Stimulated activated CD8-positive, alpha-beta memory T cell treated with anti-CD3 and anti-CD28 coated beads, Interleukin-12 subunit alpha, Interleukin-12 subunit beta, amount 100 ng/mL, for 4 hours (primary cell): ENCODE measurements around the gene CACNA1G.

Experiments used
- DNase-seq: peaks from one replicate; pipeline ENCODE4 v3.0.0-alpha.2; 2020; ENCODE audit warnings: low read depth

CACNA1G gene

DNA sequence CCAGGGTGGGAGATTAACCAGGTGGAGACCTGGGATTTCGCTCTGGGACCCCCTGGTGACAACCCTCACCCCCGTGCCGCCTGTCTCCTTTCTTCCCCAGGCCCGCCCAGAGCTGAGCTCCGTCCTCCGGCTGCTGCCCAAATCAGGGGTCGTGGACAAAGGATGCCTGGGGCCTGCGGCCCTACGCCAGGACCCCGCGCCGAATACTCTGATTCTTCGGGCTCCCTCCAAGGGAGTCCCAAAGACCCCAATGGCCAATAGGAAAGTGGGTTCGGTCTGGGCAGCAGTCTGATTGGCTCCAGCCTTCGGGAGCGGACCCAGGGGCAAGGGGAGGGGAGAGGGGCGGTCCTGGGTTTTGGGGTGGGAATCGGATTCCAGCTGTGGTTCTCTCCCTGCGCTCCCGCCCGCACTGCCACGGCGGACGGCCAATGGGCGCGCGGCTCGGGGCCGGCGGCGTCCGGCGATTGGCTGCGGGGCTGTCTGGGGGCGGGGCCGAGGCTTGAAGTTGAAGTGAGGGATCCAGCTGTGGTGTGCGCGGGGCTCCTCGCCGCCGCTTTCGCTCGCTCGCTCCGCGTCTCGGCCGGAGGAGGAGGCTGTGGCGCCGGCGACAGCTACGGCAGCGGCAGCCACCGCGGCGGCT, at the start of gene CACNA1G:
Gene CACNA1G, plus strand, starts transcription at position 531 of the 640 bp plus-strand sequence. CDS start 745 bp downstream, outside the sequence.
- peak; percentile 71 for DNase-seq

DNA sequence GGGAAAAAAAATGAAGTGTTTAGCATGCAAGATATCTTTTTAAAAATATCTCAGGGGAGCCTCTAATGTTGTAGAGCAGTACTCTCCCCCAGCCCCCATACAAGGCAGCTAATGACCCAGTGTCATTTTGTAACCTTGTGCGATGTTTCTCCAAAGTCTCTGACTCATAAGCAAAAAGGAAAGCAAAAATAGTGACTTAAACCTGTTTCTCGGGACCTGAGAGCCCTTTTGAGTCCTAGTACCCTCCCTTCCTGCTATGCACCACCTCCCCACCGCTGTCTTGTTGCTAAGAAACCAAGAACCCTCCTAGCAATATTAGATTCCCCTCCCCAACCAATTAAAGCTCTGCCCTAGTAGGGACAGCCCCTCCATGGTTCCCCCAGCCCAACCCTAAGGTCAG, 49.5 kb upstream of the CACNA1G start:
- DNase-seq, result no peak

DNA sequence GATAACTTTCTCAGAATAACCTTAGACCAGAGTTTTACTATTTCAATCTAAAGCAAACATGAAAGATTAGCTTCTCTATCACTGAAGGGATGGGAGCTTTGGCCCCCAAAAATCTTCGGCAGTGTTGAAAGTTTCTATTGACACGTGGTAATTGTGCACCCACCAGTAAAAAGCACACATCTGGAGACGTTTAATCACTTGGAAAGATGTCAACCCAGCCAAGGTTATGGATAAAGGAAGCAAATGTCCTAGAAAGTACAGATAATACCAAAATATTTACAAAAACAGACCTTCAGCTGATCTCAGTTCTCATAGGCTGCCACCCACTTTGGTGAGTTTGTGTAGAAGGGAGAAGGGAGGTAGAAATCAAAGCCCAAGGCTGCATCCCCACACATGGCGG, 47.0 kb upstream of the CACNA1G start:
- DNase-seq, result no peak

DNA sequence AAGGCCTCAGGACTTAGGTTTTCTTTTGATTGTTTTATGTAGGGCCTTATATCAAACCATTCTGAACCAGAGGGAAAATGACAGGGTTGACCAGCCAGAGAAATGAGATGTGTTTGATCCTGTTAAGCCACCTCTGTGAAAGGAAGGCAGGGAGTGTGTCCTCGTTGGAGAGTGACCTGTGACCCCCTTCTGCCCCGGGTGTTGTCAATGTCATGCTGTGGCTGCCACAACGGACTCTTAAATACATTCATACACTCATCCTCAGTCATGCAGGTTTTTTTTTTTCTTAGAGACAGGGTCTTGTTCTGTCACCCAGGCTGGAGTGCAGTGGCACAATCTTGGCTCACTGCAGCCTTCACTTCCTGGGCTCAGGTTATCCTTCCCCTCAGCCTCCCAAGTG, 46.1 kb upstream of the CACNA1G start:
- no peak for DNase-seq

DNA sequence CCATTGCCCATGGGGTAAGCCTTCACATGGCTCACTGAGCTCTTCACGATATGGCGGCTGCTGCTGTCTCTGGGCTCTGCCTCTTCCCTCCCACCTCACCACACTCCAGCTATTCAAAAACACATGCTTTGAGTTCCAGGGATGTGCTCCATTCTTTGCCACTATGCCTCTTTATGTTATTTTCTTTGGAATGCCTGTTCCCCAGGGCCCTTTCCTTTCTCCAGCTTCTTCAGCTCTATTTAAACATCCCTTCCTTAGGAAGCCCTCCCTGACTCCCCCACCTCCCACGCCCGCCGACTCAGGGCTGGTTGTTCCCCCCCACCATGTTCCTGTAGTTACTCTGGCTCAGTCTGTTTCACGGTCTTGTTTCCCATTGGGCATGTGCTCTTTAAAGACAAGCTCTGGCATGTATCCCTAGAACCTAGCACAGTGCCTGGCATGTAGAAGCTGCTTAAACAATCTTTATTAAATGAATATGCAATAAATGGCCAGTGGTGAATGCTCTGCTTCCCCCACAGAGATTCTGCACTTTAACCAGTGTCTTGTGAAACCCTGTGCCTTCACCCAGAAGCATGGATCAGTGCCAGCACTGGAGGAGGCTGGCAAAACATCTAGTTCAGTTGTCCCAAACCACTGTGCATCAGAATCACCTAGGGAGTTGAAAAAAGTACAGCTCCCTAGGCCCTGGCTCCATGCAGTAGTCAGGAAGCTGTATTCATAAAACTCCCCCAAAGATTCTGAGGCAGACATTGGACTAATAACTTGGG, 45.4 kb upstream of the CACNA1G start:
- no peak for DNase-seq

DNA sequence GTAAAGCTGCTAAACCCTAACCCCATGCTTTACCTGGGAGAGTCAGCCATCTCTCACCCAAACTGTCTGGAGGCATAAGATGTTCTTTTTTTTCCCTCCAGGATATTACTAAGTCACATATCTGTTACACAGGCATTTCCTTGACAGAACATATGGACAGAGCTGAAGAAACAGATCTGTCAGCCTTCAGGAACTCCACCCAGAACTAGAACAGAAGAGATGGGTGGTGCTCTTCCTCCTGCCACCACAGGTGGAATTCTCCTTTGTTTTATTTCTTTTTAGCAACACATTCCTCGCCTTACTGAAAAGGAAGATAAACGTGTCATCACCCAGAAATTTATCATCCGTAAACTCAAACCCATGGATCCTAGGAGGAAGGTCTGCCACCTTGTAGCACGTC, 43.5 kb upstream of the CACNA1G start:
- no peak for DNase-seq

DNA sequence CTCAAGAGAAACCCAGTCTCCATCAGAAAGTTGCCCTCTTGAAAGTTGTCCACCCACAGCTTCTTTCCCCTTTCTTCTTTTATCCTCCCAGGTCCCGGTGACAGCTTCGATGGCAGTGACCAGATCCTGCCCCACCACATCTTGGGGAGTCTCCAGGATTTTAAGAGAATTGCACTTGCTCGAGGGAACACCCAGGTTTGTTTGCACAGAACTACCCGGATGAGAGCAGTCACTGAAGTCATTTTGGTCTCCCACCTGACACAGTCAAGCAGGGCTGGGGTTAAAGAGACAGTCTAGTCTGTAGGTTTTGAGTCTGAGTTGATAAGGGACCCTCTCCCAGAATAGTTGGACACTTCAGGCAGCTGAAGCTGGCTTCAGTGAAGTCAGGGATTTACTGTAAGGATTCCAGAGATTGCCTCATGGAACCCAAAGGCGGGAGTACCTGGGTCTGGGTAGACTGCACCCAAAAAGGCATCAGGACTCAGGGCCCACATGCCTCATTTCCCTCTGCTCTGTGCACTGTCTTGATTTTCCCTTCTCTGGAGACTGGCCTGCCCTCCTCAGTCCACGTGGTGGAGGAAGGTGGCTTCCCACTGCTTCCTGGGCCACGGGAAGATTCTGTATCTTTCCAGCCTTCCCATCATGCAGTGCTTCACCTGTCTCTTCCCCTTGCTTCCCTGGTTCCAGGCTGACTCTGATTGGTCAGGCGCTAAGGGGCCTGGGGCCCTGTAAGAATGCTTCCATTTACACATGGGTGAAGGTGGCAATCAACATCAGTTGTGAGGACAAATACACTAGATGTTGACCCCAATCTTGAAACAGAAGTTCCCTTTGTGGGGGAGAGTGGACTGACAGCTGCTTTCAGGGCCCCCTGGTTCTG, 42.8 kb upstream of the CACNA1G start:
- no peak for DNase-seq

DNA sequence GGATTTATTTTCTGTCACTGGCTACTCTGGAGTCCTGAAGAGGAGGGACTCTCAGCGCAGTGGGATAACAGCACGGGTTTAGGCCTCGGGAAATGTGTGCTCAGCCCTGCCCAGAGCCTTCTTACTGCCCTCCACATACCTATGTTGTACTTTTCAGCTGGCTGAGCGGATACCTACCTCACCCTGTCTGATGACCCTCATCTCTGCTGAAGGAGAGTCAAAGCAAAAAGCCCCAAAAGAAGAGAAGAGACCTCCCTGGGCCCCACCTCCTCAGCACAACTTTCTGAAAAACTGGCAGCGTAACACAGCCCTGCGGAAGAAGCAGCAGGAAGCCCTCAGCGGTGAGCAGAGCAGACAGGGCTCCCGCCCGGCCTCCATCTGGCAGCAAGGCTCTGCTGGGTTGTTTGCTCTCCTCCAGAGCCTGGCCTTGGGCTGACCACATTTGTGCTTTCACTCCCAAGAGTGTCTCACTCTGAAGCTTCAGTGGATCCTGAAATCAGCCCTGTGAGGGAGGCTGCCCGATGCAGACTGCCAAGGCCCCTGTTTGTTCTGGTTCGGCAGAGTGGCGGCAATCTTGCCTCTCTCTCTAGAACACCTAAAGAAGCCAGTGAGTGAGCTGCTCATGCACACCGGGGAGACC, 42.0 kb upstream of the CACNA1G start:
- DNase-seq, result no peak

DNA sequence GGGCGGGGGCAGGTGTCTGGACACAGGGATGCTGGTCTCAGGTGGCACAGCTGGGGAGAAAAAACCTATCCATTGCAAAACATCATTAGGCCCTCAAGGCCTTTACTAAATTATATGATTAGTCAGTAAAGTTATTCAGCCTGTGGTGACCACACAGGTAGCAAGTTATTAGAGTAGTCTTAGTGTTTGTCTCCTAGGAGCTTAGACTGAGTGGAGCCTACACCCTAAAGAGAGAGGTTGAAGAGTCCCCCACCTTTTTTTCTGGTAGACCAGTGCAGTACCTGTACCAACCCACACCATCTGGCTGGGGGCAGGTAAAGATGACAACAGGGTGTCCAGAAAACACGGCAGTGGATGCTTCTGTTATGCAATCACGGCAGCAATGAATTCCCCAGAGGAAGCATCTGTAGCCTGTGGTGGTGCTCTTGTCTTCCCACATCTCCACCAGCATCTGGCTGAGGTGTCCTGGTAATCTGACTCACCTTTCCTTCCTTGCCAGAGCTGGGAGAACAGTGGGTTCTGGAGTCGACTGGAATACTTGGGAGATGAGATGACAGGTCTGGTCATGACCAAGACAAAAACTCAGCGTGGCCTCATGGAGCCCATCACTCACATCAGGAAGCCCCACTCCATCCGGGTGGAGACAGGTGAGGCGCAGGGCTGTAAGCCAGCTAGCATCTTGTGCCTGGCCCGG, 41.2 kb upstream of the CACNA1G start:
- DNase-seq, result no peak

DNA sequence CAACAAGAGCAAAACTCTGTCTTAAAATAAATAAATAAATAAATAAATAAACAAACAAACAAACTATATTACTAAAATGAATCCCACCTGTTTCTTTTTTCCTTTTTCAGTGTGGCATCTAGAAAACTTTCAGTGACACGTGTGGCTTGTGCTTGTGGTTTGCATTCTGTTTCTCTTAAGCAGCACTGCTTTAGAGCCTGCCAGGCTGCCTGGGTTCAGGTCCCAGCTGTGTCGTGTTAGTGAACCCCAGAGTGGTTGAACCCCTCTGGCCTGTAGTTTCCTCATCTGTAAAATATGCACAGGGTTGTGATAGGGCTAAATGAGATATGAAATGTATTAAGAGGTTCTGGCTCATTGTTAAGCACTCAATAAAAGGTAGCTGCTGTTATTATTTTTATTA, 40.0 kb upstream of the CACNA1G start:
- no peak for DNase-seq

DNA sequence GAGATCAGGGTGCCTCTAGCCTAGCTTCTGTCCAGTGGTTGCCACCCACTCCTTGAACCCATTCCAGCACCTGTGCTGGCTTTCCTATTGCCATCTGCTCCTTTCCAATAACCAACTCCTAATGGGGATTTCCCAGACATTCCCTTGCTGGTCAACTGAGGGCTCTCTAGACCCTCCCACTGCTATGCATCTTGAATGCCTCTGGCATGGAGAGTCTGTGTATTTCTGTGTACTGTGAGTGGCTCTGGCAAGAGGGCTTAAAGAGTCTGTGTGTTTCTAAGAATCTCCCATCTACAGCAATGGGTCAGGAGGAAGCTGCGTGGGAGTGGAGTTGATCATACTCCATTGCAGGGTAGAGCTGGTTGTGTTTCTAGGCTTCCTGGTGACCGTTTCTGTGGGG, 39.0 kb upstream of the CACNA1G start:
- DNase-seq, result no peak

DNA sequence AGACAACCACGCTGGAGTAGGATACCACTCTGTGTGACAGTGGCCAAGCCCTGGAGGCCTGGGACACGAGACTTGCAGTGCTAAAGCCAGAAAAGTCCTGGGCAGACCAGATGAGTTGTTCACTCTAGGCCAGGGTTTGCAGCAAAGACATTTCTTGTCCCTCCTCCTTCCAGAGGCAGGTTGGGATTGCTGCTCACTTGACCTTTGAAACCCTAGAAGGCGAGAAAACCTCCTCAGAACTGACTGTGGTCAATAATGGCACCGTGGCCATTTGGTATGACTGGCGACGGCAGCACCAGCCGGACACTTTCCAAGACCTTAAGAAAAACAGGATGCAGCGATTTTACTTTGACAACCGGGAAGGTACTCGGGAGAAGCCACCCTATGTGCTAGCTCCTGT, 37.7 kb upstream of the CACNA1G start:
- no peak for DNase-seq

DNA sequence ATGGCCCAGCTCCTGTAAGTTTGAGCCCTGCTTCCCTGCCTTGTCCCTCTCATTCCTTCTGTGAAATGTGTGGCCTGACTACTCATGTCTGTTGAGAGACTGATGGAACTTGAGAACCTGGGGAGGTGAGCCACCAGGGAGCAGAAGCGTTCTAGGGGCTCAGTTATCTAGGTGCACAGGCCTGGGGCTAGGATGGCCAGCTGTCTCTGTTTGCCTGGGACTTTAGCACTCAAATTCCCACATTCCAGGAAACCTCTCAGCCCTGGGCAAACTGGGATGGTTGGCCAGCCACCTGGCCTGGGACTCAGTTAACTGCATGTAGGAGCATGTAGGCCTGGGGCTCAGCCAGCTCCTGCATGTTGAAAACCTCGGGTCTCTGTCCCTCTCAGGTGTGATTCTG, 37.3 kb upstream of the CACNA1G start:
- no peak for DNase-seq

DNA sequence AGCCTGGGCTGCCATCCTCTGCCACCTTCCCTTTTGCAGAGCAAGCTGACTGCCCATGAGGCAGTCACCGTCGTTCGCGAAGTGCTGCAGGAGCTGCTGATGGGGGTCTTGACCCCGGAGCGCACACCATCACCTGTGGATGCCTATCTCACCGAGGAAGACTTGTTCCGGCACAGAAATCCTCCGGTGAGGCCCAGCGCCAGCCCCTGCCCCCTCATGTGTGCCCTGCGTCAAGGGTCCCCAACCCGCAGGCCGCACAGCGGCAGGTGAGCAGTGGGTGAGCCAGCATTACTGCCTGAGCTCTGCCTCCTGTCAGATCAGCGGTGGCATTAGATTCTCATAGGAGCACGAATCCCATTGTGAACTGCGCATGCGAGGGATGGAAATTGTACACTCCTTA, 35.7 kb upstream of the CACNA1G start:
- no peak for DNase-seq

DNA sequence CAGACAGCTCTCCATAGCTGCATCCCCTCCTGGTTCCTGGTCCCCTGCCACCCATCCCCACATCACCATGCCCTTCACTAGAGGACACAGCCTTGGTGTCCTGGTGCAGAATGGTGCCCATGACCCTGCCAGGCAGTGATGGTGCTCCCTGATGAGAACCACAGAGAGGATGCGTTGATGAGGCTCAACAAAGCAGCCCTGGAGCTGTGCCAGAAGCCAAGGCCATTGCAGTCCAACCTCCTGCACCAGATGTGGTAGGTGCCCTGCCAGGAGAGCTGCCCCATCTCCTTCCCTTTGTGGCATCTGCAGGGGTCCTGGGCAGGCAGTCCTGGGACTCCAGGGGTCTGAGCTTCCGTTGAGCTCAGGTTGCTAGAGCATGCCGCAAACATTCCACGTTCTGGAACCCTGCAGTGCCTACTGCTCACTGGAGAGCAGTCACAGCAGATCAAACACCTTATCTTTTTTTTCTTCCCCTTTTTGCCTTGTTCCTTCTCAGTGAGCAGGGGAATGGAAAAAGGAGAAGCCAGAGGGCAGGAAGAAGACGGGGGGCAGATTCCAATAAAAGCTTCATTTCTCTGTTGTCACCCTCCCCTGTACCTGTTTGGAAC, 33.3 kb upstream of the CACNA1G start:
- DNase-seq, result no peak

DNA sequence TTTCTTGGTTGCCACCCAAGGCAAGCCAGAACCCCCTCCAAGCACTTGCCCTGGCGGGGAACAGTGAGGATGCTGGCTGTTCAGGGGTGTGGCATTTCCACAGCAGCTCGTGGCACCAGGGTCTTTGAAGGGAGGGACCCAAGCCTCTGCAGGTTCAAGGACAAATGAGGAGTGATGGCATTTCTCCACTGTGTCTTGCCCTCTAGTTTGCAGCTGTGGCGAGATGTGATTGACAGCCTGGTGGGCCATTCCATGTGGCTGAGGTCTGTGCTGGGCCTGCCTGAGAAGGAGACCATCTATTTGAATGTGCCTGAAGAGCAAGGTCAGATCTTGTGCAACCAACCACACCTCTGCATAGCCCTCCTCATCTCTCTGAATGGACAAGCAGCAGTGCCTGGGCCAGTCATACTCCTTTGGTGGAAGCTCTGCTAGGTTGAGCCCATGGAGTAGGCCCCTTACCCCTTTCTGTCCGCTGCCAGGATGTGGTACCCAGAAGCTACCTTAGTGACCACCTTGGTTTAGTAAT, 32.5 kb upstream of the CACNA1G start:
- DNase-seq, result no peak

DNA sequence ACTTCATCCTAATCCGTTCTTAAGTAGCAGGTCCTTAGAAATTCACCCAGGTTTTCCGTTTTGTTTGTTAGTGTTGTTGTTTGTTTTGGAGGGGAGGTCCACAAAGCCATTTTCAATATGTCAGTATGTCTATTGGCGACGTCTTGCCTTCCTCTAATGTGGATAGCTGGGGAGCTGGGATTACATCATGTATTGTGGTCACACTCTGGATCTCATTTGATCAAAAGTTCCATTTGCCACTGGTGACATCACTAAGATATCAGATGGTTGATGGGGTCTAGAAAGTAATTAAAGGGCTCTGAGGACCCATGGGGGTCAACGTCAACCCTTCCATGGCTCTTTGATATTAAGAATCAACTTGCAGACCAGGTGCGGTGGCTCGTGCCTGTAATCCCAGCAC, 30.7 kb upstream of the CACNA1G start:
- no peak for DNase-seq

DNA sequence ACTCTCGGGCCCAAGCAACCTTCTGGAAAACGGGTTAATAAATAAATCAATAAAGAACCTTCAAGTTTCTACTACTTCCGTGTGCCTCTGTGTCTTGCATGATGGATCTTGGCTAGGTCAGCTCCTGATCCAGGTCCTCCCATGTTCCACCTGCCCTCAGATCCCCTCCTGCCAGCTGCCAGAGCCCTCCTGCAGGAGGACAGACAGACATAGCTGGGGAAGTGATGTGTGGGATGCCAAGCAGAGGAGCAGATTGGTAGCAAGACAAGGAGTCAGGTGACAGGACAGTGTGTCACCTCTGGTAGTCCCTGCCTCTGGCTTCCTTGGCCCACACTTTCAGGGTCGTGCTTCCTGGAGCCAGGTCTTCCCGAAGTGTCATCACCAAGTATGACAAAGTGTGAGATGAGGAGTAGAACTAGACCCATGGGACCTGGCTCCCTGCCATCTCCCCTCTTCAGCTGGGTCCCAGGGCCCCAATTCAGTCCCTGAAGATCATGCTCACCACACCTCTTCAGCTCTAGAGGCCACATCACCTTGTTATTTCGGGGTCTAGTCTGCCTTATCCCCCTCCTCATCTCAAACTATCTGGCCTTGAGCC, 29.0 kb upstream of the CACNA1G start:
- DNase-seq, result no peak

DNA sequence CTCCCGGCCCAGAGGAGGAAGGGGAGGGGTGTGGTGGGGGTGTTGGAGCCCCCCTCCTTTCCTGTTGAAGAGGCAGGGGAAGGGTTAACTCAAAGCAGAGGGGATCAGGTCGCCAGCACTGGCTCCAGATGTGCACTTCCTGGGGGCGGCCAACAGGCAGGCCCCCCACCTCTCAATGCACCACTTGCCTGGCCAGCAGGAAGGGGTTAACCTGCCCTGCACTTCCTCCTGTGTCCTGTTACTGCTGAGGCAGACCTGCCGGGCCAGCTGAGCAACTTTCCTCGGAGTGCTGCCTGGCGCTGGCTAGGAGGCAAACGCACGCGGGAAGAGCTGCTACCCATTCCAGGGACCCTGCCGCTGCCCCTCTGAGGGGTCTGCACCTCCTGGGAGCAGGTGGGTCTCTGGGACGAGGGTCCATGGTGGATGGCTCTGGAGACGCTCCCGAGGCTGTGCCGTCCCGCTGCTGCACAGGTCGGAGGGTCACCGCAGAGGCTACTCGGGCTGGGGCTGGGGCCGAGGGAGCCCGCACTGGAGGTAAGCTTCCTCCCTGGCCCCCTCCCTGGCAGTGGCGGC, 28.0 kb upstream of the CACNA1G start, which contains the start of gene EPN3:
Gene EPN3, plus strand, starts transcription at position 284 of the 573 bp plus-strand sequence. CDS start 3,822 bp downstream, outside the sequence.
- no peak for DNase-seq

DNA sequence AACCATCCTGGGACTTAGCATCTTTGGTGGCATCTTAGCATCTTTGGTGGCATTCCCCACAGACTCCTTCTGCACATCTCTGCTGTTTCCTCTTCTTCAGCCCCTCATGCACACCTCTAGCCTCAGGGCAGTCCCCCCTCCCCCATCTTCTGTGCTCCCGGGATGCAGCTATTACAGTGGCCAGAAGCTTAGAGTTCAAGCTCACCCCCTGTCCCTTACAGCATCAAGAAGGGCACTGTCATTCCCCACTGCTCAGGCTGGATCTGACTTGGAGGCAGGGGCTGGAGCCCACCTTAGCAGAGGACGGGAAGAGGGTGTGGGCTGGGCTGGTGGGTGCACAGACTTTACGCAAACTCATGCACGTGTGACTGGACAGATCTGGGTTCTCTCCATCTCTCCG, 27.3 kb upstream of the CACNA1G start:
- no peak for DNase-seq
